ENCODE data around the gene CCNJL.

The CCNJL gene

DNA sequence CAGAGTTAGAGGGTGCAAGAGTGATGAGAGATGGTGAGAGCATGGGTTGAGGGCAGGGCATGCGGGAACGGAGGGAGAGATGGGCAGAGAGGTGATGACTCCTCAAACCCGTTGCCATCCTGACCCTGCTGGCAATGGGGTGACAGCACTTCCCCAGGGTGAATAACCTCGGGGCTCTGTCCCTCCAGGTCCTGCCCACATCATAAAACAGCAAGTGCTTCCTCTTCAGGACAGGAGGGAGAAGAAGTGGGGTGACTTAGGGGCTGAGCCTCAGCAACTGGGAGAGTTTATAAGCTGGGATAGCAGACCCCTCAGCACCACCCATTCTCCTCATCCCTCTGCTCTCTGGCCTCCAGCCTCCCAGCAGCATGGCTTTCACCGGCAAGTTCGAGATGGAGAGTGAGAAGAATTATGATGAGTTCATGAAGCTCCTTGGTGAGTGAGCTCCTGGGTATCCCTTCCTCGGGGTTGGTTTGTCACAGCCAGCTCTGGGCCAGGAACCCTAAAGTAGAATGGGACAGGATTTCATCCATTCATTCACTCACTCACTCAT, 83.1 kb downstream of the CCNJL start, which contains the start of gene FABP6:
Gene FABP6 (plus strand): TSS at position 317 of the 553 bp plus-strand sequence. CDS start 52 bp downstream, at position 369.
- TF ChIP-seq CTCF (IDR thresholded peaks at IDR 0.05) (no peak), ZFX (IDR thresholded peaks at IDR 0.05; ENCODE audit: borderline replicate concordance) (no peak)
- no peak within 1 kb of the TSS for H3K27ac ChIP-seq

DNA sequence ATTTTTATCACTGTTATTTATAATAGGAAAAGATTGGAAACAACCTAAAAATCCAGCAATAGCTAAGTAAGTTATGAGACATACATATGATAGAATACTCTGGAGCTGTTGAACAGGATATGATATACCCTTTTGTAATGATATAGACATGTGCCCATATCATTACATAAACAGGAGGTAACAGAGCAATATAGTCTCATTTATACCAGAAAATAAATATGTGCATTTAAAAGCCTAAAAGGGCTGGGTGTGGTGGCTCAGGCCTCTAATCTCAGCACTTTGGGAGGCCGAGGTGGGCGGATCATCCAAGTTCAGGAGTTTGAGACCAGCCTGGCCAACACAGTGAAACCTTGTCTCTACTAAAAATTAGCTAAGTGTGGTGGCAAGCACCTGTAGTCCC, 85.4 kb downstream of the CCNJL start:
- TF ChIP-seq CTCF (IDR thresholded peaks at IDR 0.05) = no peak
- H3K27ac ChIP-seq = no peak overlapping the region

- H3K27ac ChIP-seq = no peak overlapping the region
- no peak for TF ChIP-seq ZFX (IDR thresholded peaks at IDR 0.05; ENCODE audit: borderline replicate concordance)
These were observed 91.3 kb downstream of the CCNJL start for GRCh38 chr5:160221082-160221481.

GRCh38 chr5:160219356-160219755, 93.0 kb downstream of the CCNJL start:
- TF ChIP-seq ZFX (IDR thresholded peaks at IDR 0.05; ENCODE audit: borderline replicate concordance) (no peak), CTCF (IDR thresholded peaks at IDR 0.05) (no peak)
- no peak overlapping the region for H3K27ac ChIP-seq

DNA sequence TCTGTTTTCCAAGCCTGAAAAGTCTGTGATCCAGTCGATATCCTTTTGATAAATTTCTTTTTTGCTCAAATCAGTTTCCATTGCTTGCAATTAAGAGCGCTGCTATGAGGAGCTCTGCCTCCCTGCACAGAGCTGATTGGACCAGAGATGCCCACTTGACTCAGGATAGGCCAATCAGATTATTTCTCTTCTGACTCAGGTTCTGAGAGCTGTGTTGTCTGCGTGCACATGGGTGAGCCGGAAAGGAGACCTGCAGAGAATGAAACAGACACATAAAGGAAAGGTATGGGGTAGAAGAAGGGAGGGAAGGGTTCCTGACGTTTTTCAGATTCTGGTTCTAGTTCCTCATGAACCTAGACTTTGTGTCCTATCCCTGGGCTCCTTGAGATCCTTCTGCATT, 98.8 kb downstream of the CCNJL start:
- no peak overlapping the region for H3K27ac ChIP-seq
- no peak for TF ChIP-seq ZFX (IDR thresholded peaks at IDR 0.05; ENCODE audit: borderline replicate concordance)
- no peak for TF ChIP-seq CTCF (IDR thresholded peaks at IDR 0.05)

- H3K27ac ChIP-seq = no peak overlapping the region
- TF ChIP-seq CTCF (IDR thresholded peaks at IDR 0.05) (no peak), ZFX (IDR thresholded peaks at IDR 0.05; ENCODE audit: borderline replicate concordance) (no peak)
These were observed 101.0 kb downstream of the CCNJL start for GRCh38 chr5:160211352-160211751.

- no peak overlapping the region for H3K27ac ChIP-seq
- TF ChIP-seq ZFX (IDR thresholded peaks at IDR 0.05; ENCODE audit: borderline replicate concordance) = no peak
- TF ChIP-seq CTCF (IDR thresholded peaks at IDR 0.05) = no peak
These were observed 101.8 kb downstream of the CCNJL start for GRCh38 chr5:160210606-160211005.

GRCh38 chr5:160209917-160210316, 102.4 kb downstream of the CCNJL start:
- no peak for TF ChIP-seq ZFX (IDR thresholded peaks at IDR 0.05; ENCODE audit: borderline replicate concordance)
- TF ChIP-seq CTCF (IDR thresholded peaks at IDR 0.05) = no peak
- no peak overlapping the region for H3K27ac ChIP-seq

Data from 22Rv1 (cell line).